Activated CD4-positive, alpha-beta T cell treated with anti-CD3 and anti-CD28 coated beads, Interleukin-2, amount 50 U/mL, for 24 hours (primary cell): Measurements from ENCODE around the gene TCF25.
"Not testable (repeated sequence)": the region's sequence is repeated elsewhere in the genome, so short reads cannot be mapped to it uniquely, and the experiment has no call there.

Source experiments
- DNase-seq, 2 donors: peaks; one replicate each; pipeline ENCODE4 v3.0.0-alpha.2; 2020; ENCODE audit warnings: low read depth in 1 of 2, low spot score in 1 of 2

Gene TCF25

GRCh38 chr16:89918453-89919347 lies 45.3 kb downstream of the TCF25 start, which contains the start of gene MC1R:
Gene MC1R, plus strand, starts transcription at chr16:89918862. Its CDS starts 397 bp downstream, at chr16:89919259.
- DNase-seq = no peak

GRCh38 chr16:89919535-89920406 lies 46.4 kb downstream of the TCF25 start:
- no peak for DNase-seq

- no peak for DNase-seq
These were observed 47.3 kb downstream of the TCF25 start for GRCh38 chr16:89920723-89921122.

- no peak for DNase-seq
These were observed 47.8 kb downstream of the TCF25 start for GRCh38 chr16:89921131-89921701.

GRCh38 chr16:89921702-89922476 lies 48.5 kb downstream of the TCF25 start:
- DNase-seq = no peak

GRCh38 chr16:89922477-89922883 lies 49.1 kb downstream of the TCF25 start:
- no peak for DNase-seq

- DNase-seq = no peak
These were observed 49.7 kb downstream of the TCF25 start, which contains the start of gene TUBB3 for GRCh38 chr16:89922884-89923639. Gene TUBB3, plus strand, starts transcription at chr16:89923342. Its CDS starts 60 bp downstream, at chr16:89923402.

- no peak for DNase-seq
These were observed 50.4 kb downstream of the TCF25 start for GRCh38 chr16:89923640-89924296.

- no peak for DNase-seq
These were observed 51.0 kb downstream of the TCF25 start for GRCh38 chr16:89924297-89924924.

GRCh38 chr16:89924925-89925307 lies 51.5 kb downstream of the TCF25 start:
- DNase-seq = no peak

GRCh38 chr16:89925596-89926079 lies 52.2 kb downstream of the TCF25 start:
- no peak for DNase-seq

GRCh38 chr16:89931305-89931896 lies 58.0 kb downstream of the TCF25 start:
- no peak for DNase-seq

GRCh38 chr16:89931964-89932363 lies 58.6 kb downstream of the TCF25 start:
- no peak for DNase-seq

GRCh38 chr16:89934019-89934418 lies 60.6 kb downstream of the TCF25 start:
- not testable (repeated sequence) for DNase-seq

- no peak for DNase-seq
These were observed 61.5 kb downstream of the TCF25 start for GRCh38 chr16:89934611-89935553.

- DNase-seq = not testable (repeated sequence)
These were observed 62.2 kb downstream of the TCF25 start for GRCh38 chr16:89935620-89936019.

GRCh38 chr16:89936034-89936433 lies 62.6 kb downstream of the TCF25 start:
- DNase-seq = no peak
